HG03521 (cell line): ENCODE results near the gene TULP4.
"Not testable (repeated sequence)": the region's sequence is repeated elsewhere in the genome, so short reads cannot be mapped to it uniquely, and the experiment has no call there.

ENCODE experiments used
- ATAC-seq: cut with Tn5 transposase; IDR thresholded peaks from one replicate; pipeline ENCODE4 v1.9.1; 2021; ENCODE audit warnings: mild to moderate bottlenecking, moderate library complexity; ENCODE audit not compliant: unreplicated experiment

The TULP4 gene

DNA sequence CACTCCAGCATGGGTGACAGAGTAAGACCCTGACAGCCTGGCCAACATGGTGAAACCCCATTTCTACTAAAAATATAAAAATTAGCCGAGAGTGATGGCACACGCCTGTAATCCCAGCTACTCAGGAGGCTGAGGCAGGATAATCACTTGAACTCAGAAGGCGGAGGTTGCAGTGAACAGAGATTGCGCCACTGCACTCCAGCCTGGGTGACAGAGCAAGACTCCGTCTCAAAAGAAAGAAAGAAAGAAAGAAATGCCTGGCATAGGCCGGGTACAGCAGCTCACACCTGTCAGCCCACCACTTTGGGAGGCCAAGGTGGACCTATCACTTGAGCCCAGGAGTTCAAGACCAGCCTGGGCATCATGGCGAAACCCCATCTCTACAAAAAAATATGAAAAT, 208.7 kb downstream of the TULP4 start:
- ATAC-seq, result not testable (repeated sequence)

DNA sequence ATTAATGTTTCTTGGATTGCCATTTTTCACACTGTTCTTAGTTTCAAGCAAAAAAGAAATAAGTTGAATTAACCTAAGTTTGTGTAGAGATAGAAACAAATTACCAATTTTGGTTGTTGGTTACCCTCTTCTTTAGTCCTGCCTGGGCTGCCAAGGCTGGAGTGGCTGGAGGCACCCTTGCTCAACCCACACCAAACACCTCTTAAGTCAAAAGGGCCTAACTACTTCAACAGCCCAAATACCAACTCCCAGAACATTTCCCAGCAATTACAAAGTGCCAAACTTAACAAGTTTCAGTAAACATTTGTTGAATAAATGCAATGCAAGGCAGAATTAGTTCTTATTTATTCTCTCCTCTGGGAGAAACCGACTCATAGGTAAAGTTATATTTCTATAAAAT, 209.5 kb downstream of the TULP4 start:
- ATAC-seq, result no peak

DNA sequence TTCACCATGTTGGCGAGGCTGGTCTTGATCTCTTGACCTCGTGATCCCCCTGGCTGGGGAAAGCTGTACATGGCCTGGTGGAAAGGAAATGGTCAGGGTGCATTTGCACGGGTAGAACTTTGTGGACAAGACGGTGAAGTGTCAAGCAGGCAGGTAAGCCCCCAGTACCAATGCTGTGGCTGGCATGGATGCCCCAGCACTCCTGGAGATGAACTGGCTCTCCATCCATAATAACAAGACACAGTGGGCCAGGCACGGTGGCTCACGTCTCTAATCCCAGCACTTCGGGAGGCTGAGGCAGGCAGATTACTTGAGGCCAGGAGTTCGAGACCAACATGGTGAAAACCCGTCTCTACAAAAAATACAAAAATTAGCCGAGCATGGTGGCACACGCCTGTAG, 210.4 kb downstream of the TULP4 start:
- ATAC-seq, result no peak

DNA sequence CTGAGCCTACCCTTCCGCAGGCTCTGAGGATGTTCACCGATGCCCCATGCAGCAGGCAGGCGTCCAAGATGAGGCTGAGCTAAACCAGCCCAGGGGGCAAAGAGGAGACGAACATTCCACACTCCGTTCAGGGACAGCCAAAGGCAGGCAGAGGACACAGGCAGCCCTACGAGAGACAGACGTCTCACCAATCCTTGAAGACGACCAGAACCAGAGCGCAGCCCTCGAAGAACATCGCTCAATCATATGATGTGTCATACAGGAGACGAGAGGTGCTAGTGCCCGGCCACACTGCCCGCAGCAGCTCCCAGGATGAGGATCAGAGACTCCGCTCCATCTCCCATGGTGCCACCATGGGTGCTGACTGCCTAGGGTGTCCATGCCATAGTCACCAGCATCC, 212.0 kb downstream of the TULP4 start:
- ATAC-seq, result no peak

DNA sequence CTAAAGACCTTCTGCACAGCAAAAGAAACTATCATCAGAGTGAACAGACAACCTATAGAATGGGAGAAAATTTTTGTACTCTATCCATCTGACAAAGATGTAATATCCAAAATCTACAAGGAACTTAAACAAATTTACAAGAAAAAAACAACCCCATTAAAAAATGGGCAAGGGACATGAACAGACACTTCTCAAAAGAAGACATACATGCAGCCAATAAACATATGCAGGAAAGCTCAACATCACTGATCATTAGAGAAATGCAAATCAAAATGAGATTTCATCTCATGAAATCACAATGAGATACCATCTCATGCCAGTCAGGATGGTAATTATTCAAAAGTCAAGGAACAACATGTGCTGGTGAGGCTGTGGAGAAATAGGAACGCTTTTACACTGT, 215.6 kb downstream of the TULP4 start:
- ATAC-seq, result not testable (repeated sequence)

DNA sequence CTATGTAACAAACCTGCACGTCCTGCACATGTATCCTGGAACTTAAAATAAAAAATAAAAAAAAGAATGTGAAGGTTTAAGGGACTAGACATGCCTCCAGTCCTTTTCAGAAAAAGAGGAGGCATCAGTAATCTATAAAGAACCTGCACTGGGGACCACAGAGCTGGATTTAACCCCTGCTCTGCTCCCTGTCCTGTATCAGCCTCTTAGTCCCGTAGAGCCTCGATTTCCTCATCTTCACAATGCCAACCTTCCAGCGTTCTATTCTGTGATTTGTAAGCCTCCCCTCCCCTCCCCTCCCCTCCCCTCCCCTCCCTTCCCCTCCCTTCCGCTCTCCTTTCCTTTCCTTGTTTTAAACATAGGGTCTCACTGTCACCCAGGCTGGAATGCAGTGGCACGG, 216.6 kb downstream of the TULP4 start:
- no peak for ATAC-seq

DNA sequence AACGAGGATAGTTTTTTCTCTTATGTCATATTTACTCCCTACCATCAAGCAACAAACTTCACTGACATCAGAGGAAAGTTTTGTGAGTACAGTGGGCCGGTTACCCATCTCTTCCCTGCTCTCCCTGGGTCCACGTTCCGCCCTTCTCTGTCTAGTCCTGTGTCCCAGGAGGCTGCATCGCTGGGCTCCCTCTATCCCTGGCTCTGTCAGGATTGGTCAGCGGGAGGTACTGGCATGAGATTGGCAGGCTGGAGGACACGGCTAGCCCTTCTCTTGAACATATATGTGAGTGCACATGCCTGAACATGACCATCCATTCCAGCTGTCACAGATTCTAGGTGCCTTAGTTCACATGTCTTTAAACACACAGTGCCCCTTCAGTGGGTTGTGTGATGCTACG, 217.4 kb downstream of the TULP4 start:
- no peak for ATAC-seq

DNA sequence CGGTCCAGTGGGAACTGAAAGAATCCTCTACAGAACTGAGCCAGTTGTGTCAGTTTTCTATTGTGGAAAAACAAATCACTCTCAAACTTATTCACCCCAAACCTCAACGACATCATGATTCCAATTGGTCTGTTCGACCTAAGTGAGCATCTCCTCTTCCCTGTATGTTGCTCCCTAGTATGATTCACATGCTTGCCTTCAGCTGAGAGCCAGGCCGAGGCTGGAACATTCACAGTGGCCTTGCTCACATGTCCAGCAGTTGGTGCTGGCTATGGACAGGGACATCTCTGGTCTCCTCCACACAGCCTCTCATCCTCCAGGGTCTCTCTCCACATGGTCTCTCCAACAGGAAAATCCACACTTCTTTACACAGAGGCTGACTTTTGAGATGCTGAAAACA, 219.3 kb downstream of the TULP4 start:
- ATAC-seq, result no peak

DNA sequence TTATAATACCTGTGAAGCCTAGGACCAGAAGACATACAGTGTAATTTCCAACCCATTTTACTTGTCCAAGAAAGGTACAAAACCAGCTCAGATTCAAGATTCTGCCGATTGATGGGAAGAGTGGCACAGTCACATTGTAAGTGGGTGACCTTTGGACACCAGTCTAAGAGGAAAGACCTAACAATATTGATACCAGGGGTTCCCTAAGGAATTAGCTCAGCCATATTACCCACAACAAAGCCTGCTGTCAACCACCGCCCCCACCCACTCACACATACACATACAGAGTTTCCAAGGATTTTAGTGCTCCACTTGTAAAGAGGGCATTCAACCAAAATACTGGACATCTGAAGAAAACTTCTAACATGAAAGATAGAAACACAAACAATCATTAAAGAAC, 219.7 kb downstream of the TULP4 start:
- no peak for ATAC-seq

DNA sequence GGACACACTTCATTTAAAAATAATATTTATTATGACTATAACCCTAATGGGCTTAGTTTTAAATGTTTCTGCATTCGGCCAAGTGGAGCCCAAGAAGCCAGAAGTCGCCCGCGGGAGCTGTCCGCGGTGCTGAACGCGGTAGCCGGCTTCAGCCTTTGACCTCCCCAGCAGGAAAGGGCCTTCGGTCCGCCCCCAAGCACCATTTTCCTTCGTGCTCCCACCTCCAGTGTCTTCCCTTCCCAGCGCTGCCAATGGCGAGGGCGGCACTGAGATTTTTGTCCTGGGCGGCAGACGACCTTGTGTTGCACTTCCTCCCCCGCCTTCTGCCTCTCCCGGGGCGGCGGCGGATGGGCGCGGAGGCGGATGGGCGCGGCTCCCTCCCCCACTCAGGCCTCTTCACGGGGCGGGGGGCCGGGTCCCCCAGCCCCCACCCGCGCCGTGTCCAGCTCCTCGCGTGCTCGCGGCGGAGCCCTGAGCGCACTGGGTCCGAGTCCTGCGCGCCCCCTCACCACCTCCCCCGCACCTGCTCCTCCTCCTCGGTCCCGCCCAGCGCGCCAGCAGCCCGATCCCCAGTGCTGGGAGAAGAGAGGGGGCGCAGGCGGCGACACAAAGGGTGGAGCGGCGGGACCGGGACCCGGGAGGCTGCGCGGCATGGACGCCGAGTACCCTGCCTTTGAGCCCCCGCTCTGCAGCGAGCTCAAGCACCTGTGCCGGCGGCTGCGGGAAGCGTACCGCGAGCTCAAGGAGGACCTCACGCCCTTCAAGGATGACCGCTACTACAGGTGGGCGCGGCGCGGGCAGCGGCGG, 224.0 kb downstream of the TULP4 start:
- ATAC-seq, result peak; percentile 43

DNA sequence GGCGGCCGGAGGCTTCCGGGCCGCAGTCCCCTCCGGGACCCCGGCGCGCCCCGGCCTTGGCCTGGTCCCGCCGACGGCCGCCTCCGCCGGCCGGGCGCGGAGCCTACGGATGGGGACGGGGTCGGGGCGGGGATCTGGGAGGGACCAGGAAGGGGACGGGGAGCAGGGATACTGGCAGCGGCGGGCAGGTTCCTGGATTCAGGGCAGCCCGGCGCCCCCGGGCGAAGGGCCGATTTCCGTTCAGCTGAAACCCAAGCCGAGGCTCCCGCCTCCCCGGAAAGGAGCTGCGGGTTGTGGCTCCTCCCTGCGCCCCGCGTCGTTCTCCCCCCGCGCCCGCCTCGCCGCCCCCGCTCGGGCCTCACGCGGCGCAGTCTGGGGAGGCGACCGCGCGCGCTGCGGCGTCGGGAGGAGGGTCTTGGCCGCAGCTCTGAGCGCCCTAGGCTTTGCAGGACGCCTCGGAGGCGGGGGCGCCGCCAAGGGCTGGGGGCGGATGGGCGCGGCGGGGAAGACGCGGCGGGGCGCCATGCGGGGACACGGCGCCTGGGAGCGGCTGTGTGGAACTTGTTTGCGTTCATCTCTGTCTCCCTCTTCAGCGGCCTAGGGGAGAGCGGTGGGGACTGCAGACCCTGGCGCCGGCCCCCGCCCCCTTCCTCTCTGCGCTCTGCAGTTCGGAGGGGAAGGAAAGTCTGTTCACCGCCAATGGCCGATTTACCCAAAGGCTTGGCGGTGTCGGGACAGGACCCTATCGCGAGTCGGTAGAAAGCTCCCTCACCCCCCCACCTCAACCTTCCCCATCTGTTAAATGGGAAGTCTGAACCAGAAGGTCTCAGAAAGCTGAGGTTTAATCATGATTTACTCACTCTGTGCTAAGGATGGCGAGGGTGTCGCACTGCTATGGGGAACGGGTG, 224.9 kb downstream of the TULP4 start:
- ATAC-seq, result no peak

DNA sequence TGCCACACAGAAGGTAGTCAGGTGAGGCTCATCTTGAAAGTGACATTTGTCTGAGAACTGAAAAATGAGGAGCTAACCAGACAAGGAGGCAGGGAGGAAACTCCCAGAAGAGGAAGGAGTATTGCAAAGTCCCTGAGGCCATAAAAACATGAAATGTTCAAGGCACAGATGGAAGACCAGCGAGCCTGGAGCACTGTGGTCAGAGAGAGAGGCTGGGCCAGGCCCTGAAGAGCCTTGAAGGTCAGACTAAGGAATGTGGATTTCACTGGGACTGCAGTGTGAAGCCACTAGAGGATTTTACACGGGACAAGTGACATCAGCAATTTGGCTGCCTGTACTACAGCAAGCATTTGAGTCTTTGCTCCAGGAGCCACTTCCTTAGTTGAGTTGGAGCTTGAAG, 226.5 kb downstream of the TULP4 start:
- no peak for ATAC-seq

DNA sequence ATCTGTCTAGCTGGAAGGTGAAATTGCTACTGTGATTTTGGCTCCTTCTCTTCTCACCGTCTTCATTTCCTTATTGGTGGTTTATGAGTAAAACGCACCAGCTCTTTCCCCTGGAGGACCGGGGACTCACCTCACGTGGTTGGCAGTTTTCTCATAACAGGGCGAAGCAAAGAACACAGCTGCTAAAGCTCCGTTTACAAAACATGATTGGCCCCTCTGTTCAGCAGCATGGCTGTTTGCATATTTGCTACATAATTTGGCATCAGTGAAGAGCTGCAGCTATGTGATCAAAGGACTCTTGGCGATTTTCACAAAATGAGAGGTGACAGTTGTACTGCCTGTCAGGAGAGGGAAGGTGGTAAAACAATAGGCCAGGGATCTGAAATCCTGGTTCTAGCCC, 227.1 kb downstream of the TULP4 start:
- no peak for ATAC-seq

DNA sequence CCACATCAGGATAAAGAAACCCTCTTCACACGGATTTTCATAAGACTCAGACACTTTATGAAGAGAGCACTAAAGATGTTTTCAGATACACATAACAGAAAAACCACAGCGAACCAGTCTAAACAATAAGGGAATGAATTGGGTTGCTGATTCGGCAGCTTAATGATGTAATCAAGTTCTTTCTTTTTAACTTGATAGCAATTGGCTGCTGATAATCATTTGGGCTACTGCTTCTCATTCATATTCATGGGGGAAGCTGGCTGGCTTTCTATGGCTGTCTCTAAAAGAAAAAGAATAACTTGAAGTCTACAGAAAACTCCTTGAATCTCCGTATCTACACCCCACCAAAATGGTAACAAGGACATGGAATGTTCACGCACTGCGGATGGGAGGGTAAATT, 227.6 kb downstream of the TULP4 start:
- ATAC-seq, result no peak

DNA sequence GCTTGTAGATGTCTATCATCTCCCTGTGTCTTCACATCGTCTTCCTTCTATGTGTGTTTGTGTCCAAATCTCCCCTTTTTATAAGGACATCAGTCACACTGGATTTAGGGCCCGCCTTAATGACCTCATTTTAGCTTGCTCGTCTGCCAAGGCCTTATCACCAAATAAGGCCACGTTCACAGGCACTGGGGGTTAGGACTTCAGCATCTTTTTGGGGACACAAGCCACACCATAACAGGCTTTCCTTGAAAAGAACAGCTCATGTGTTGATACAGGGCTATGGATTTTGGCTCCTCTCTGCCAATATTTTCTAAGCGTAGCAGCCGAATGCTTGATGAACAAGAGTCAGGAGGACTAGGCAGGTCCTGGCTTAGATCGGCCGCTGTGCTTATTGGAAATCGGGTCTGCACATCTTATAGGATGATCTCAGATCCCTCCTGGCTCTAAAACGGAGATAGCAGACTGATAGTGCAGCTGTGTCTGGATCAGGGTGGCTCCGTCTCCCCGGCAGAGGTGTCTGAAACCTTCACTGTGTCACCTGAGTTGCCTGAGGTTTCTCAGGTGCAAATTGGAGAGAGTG, 231.4 kb downstream of the TULP4 start:
- ATAC-seq, result no peak

DNA sequence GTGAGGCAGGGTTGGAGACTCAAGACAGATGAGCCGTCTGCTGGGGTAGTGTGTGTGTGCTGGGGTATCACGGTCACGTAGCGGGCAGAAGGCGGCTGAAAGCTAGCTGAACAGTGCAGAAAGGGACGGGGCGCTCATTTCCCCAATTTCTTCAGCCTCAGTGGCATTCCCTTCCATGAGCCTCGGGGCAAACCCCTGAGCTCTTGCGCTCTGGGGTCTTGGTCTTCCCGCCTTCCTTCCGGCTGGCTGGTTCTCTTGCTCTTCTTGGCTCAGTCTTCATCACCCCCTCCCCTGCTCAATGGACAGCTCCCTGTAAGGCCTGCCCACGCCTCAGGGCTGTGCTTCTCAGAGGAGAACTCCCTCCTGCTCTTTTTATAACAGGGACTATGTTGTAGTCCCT, 232.2 kb downstream of the TULP4 start:
- no peak for ATAC-seq

DNA sequence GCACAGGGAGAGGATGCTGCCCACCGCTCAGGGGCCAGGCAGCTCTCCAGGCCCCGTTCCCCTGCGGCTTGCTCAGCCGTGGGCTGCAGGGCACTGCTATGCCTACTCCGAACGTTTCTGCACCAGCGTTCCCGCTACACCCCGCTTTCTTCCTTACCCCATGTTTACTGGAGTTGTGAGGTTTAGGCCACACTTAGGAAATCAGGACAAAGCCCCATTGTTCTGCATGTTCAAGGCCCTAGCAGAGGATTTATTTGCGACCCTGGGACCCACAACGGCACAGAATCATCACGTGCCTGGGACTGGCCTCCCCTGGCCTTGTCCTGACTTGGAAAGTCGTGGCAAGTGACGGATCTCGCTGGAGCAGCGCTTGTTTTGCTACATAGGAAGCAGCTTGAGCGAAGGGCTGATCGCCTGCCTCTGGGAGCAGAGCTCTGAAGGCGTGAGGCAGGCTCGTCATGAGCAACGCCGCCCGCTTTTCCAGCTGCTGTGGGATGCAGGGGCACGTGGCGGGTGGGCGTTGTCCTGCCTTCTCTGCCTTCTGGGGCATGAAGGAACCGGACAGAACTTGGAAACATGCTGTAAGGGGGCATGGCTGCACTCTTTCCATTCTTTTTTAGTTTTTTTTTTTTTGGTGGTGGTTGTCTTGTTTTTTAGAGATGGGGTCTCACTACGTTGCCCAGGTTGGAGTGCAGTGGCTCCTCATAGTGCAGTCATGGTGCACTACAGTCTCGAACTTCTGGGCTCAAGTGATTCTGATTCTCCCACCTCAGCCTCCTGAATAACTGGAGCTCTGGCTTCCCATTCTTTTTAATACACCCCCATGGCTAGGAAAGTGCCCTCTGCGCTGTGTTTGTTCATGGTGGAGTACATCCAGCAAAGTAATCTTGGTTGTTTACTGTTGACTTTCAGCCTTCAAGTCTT, 233.0 kb downstream of the TULP4 start:
- no peak for ATAC-seq

DNA sequence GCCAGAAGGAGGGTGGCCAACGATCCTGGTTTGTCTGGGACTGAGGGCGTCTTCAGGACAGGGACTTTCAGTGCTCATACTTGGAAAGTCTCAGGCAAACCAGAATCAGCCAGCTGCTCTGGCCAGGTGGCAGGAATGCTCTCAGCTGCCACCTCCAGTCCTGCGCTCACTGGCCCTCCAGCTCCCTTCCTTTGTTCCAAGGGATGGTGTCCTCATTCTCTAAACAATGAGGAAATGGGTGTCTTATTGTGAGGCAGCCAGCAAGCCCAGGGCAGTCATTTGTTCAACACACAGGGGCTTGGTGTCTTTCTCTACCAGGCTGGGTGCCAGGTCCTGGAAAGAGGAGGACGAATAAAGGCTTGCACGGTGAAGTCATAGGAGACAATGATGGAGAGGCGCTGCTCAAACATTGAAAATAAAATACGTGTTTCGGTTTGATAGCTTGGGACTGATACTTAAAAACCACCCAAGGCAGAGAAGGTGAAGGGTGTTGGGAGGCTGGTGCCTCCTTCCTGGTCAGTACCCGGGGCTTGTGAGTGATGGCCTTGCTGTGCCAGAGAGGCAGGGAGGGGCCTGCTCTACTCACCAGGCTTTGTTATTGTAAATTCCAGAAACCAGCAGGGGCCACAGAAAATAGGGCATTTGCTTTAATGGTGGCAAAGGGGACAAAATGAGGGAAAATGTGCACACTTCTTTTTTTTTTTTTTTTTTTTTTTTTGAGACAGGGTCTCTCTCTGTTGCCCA, 236.3 kb downstream of the TULP4 start:
- ATAC-seq, result no peak

DNA sequence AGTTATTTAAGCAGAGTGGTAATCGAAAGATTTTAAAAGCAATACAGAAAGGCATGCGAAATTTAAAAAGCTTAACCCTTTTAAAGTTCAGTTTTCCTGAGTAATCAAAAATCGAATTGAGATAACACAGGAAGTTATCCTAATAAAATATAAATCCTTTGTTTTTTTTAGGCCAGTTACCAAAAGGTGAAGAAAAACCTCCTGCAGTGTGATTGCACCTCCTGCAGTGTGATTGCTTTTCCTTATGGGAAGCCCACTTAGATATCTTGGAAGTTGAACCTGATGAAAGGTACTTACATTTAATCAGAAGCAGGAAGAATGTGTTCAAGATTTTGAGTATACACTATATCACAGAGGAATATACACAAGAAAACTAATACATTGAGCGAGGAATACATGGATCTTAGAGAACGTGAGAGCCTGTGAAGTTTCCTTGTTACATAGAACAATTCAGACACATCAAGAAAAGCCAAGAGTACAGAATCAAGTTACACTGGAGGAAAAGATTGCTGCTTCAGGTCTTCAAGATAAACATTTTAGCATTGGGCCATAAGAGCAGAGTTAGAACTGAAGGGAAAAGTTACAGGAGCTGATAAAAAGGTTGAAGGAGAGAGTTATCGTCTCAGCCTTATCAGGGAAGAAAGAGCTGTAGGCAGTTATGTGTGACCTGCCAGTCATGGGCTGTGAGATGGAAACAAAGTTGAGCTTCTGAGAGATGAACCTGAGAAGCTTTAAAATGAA, 240.0 kb downstream of the TULP4 start:
- no peak for ATAC-seq
